HepG2 (cell line): Measurements from ENCODE around the gene DYNC1LI2.

Experiments used
- ELF1 ChIP-seq: sonication (generic); formaldehyde crosslinking; IDR thresholded peaks from 2 replicates; pipeline ENCODE4 v1.4.0; 2020; ENCODE audit warnings: missing genetic modification reagents
- MTF1 ChIP-seq: sonication (generic); formaldehyde crosslinking; IDR thresholded peaks from 2 replicates; pipeline ENCODE4 v1.5.0; 2020; ENCODE audit warnings: missing genetic modification reagents
- TARDBP ChIP-seq: sonication (generic); formaldehyde crosslinking; IDR thresholded peaks from 2 replicates; pipeline ENCODE4 v1.8.0; 2022; ENCODE audit warnings: mild to moderate bottlenecking, missing genetic modification reagents
- ZNF274 ChIP-seq: sonication (generic); formaldehyde crosslinking; IDR thresholded peaks from 2 replicates; pipeline ENCODE4 v1.5.1; 2020; ENCODE audit warnings: mild to moderate bottlenecking, missing genetic modification reagents
- TF ChIP-seq, protein P1 (sequence below): sonication (generic); formaldehyde crosslinking; conservative IDR thresholded peaks from 2 replicates; pipeline ENCODE4 v1.4.0; 2020; ENCODE audit warnings: missing genetic modification reagents
- TF ChIP-seq, protein P2 (sequence below): sonication (generic); formaldehyde crosslinking; IDR thresholded peaks from 2 replicates; pipeline ENCODE4 v1.5.0; 2020; ENCODE audit warnings: mild to moderate bottlenecking, missing genetic modification reagents, moderate library complexity

DNA sequence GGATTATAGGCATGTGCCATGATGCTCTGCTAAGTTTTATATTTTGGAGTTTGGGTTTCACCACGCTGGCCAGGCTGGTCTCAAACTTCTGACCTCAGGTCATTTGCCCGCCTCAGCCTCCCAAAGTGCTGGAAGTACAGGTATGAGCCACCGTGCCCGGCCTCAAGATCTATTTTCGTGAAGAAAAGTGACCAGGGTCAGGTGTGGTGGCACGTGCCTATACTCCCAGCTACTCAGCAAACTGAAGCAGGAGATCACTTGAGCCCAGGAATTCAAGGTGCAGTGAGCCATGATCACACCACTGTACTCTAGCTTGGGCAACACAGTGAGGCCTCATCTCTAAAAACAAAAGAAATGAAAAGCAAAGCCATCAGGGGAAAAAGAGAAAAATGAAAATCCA lies 73.6 kb downstream of the DYNC1LI2 start:
- no peak for TF ChIP-seq ZNF274 (CRISPR knock-in tag)
- TF ChIP-seq TARDBP (CRISPR knock-in tag) = no peak
- TF ChIP-seq ELF1 (CRISPR knock-in tag) = no peak
- TF ChIP-seq, protein P1, sequence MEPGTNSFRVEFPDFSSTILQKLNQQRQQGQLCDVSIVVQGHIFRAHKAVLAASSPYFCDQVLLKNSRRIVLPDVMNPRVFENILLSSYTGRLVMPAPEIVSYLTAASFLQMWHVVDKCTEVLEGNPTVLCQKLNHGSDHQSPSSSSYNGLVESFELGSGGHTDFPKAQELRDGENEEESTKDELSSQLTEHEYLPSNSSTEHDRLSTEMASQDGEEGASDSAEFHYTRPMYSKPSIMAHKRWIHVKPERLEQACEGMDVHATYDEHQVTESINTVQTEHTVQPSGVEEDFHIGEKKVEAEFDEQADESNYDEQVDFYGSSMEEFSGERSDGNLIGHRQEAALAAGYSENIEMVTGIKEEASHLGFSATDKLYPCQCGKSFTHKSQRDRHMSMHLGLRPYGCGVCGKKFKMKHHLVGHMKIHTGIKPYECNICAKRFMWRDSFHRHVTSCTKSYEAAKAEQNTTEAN = no peak
- no peak for TF ChIP-seq MTF1
- TF ChIP-seq, protein P2, sequence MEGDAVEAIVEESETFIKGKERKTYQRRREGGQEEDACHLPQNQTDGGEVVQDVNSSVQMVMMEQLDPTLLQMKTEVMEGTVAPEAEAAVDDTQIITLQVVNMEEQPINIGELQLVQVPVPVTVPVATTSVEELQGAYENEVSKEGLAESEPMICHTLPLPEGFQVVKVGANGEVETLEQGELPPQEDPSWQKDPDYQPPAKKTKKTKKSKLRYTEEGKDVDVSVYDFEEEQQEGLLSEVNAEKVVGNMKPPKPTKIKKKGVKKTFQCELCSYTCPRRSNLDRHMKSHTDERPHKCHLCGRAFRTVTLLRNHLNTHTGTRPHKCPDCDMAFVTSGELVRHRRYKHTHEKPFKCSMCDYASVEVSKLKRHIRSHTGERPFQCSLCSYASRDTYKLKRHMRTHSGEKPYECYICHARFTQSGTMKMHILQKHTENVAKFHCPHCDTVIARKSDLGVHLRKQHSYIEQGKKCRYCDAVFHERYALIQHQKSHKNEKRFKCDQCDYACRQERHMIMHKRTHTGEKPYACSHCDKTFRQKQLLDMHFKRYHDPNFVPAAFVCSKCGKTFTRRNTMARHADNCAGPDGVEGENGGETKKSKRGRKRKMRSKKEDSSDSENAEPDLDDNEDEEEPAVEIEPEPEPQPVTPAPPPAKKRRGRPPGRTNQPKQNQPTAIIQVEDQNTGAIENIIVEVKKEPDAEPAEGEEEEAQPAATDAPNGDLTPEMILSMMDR (CRISPR knock-in tag) = no peak
